ENCODE data around the gene ZEB2.

Gene ZEB2

DNA sequence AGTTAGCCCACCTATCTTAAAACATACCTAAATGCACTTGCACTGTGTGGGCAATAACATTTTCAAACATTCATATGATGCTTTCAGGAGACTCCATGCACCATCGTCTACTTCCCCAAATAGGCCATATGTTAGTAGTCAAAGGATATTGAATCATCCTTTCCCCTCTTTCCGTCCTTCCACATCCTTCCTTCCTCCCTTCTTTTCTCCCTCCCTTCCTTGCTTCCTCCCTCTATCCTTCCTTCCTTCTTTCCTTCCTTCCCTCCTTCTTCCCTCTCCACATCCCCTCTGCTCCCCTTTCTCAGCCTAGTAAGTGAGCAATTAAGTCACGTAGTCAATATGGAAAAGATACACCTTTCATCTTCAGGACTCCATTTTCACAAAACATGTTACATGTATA, 73.8 kb downstream of the ZEB2 start:
- no peak for DNase-seq

- DNase-seq, result no peak
These were observed 74.7 kb downstream of the ZEB2 start for GRCh38 chr2:144445196-144445595.

- DNase-seq, result no peak
These were observed 75.8 kb downstream of the ZEB2 start for GRCh38 chr2:144443837-144444817.

DNA sequence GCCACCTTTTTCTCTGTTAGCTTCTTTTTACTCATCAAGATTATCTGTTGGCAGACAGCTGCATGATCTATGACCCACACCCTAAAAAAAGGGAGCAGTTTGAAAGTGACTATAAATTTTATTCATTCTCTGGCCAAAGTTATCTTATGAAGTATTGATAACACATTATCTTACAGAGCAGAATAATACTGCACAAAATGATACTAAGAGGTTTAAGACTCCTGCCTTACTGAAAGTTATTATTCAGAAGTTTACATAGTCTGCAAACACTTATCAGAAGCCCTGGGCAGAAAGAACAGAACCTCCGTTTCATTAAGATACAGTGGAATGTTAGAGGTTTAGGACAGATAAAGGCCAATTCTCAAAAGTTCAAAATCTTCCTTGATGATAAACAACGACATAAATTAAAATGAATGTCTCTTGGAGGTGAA, 78.2 kb downstream of the ZEB2 start:
- no peak for DNase-seq

DNA sequence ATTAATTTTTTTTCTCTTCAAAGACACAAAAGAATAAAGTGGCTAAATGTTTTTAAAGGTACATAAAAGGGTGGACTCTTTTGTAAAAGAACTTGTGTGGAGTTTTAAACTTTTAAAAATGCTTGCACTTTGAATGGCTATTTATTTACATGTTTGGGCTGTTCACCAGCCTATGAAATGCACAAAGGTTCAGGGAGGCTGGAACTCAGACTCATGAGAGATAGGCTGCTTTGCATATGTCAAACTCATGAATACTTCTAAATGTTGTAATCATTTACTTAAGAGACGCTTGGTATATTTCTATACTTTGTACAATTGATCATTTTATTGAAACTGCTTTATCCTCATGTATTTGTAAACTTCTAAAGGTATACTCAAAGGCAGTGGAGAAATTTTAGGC, 79.9 kb downstream of the ZEB2 start:
- no peak for DNase-seq

GRCh38 chr2:144438801-144439631, 80.9 kb downstream of the ZEB2 start:
- no peak for DNase-seq

DNA sequence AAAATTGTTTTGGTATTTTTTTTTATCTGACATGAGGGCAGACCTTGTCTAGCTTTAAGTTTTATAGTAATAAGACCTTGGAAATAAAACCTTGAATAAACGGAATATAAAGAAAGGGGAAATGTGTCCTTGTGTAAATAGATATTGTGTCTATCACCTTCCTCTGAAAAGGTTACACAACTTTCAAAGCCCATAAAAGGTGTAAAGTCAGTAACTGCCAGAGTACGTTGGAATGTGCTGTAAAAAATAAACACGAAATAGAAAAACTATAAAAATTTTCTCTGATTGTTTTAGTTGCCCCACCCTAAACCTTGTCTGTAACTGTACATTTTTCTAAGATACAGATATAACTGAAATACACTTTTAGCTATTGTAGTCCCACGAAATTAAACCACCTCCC, 82.3 kb downstream of the ZEB2 start:
- DNase-seq, result no peak

GRCh38 chr2:144434425-144435222, 85.3 kb downstream of the ZEB2 start:
- DNase-seq, result no peak

DNA sequence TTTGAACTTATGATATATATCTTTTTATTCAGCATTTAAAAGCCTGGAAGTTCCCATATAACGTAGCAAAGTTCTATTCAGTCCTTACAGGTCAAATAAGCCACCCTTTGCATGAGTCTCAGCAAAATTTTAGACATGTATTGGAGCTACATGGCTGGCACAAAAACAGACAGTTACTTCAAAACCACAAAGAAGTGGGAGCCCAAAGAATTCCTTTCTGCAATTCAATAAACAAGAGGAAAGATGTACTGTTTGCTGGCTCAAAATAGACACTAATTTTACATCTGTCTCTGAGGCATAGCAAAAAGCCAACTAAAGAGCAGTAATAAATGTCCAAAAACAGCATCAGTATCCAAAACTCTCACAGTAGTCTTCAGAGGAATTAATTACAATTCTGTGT, 87.0 kb downstream of the ZEB2 start:
- no peak for DNase-seq

DNA sequence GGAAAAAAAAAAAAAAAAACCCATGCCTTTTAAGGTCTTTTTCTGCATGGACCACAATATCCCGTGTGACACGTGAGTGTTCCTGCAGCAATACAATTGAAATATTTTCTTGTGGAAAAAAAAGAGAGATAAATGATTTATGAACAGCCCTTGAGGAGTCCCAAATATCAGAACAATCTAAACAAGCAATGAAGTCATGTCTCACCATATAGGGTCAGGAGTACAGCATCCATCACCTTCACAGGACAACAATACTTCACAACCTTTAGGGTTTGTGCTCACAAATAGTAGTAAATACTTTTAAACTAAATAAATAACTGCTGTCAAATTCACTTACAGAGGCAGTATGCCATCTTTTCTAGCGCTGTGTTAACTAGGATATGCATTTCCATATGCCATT, 87.9 kb downstream of the ZEB2 start:
- DNase-seq, result no peak

- no peak for DNase-seq
These were observed 88.5 kb downstream of the ZEB2 start for GRCh38 chr2:144431392-144431783.

DNA sequence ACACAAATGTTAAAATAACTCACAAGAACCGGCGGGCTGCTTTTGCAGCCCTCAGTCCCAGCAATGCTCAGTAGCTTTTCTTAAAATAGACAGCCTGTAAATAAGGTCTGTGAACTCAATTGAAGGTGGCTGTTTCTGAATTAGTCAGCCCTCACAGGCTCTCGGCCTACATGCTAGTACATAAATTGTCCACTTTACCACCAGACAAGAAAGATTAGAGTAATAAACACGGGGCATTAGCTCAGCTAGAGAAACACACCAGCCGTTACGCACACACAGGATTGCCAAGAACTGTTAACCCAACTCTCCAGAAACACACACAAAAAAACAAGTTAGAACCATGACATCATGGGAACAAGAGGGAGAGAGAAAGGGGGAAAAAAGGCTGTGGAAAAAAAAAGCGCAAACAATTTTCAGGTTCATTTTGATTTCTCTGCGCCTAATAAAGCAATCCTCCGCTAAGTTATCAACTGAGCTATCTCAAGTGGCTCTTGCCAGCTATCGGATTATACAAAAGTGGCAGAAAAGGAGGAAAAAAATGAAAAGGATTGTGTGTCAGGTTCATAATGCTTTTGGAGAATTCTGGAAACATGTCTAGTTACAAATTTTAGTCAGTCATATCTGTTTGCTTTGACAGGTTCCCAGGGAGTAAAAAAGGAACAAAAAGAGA, 89.1 kb downstream of the ZEB2 start:
- DNase-seq, result peak; percentile 78

- DNase-seq, result no peak
These were observed 90.4 kb downstream of the ZEB2 start for GRCh38 chr2:144429396-144430112.

GRCh38 chr2:144426981-144427479, 92.9 kb downstream of the ZEB2 start:
- peak; percentile 93 for DNase-seq

- DNase-seq, result no peak
These were observed 93.6 kb downstream of the ZEB2 start for GRCh38 chr2:144426355-144426754.

GRCh38 chr2:144424559-144425240, 95.2 kb downstream of the ZEB2 start:
- no peak for DNase-seq

DNA sequence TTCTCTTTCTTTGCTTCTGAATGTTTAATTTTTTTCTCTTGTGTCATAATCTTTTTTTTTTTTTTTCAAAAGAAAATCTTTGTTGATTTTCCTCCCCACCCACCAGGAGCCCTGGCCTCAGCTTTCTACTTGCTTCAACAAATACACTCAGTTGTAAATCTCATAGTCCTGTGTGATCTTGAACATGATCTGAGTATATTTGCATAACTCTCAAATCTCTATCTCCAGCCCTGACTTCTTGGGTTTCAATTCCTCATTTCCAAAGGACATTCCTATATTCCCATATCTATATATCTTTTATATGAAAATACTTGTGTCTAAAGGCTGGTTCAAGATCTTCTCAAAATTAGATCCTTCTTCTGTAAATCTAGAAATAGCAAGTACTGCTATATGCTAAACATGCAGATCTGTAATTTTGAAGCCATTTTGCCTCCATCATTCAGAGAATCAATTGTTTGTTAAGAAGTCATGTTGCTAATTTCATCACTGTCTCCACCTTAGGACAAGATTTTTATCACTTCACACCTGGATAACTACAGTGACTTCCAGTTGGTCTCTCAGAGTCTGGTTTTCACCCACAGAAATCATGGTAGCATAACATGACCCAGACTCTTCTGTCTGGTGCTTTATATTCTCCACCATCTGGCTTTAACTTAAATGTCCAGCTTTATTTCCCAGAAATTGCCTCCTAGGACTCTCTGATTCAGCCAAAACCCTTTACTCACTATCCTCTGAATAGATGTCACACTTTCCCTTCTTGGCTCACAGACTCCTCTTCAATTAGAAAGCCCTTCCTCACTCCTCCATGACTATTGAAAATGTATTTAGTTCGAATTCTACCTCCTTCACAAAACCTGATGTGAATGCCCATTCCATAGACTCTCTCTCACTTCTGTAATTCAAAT, 98.1 kb downstream of the ZEB2 start:
- no peak for DNase-seq

DNA sequence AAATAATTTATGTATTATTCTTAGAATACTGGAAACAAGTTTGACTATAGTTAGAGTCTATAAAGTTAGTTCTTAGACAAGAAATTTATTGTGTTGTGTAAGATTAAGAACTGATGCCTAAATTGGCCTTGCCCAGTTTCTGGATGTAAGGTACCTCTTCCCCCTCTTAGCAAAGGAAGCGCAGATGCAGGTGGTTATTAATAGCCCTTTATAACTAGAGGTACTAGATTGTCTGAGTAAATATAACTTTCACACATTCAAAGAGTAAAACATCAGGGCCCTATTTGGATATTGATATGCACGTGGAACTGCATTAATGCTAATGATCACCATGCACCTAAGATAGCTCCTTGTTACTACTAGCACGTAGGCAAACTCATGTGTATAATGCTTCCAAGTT, 100.7 kb downstream of the ZEB2 start:
- DNase-seq, result no peak

- no peak for DNase-seq
These were observed 104.5 kb downstream of the ZEB2 start for GRCh38 chr2:144415386-144415785.

GRCh38 chr2:144414324-144414845, 105.5 kb downstream of the ZEB2 start:
- DNase-seq, result no peak

Data from islet precursor cell (in vitro differentiated cells).